Glutamatergic neuron (in vitro differentiated cells): ENCODE measurements around the gene SLC40A1. TPM values are rescaled to one million over a fixed set of nuclear protein-coding genes. Genes with fewer than 3 reads are reported as not detected.

Source experiments
- DNase-seq: peaks from one replicate; pipeline ENCODE4 v3.0.0; 2022
- H3K27ac Mint-ChIP-seq: one replicate; pipeline ENCODE4 v1.8.0; 2020; ENCODE audit warnings: mild to moderate bottlenecking, mixed read lengths, inconsistent platforms; ENCODE audit not compliant: unreplicated experiment
- H3K27me3 Mint-ChIP-seq: one replicate; pipeline ENCODE4 v1.8.0; 2020; ENCODE audit warnings: mild to moderate bottlenecking, moderate library complexity, mixed read lengths, inconsistent platforms; ENCODE audit not compliant: unreplicated experiment
- H3K36me3 Mint-ChIP-seq: one replicate; pipeline ENCODE4 v1.8.0; 2020; ENCODE audit warnings: mild to moderate bottlenecking, mixed read lengths, inconsistent platforms; ENCODE audit not compliant: unreplicated experiment
- H3K4me1 Mint-ChIP-seq: one replicate; pipeline ENCODE4 v1.8.0; 2020; ENCODE audit warnings: mild to moderate bottlenecking, low read depth, mixed read lengths, inconsistent platforms; ENCODE audit not compliant: unreplicated experiment
- H3K4me3 Mint-ChIP-seq: one replicate; pipeline ENCODE4 v1.8.0; 2020; ENCODE audit warnings: mild to moderate bottlenecking, mixed read lengths, inconsistent platforms; ENCODE audit not compliant: unreplicated experiment
- H3K9me3 Mint-ChIP-seq: one replicate; pipeline ENCODE4 v1.8.0; 2020; ENCODE audit warnings: mild to moderate bottlenecking, moderate library complexity, mixed read lengths, inconsistent platforms; ENCODE audit not compliant: unreplicated experiment
- CTCF ChIP-seq: fragments of 200-600 bp; sonication (generic); IDR thresholded peaks from one replicate; pipeline ENCODE4 v1.5.0; 2021; ENCODE audit not compliant: partially characterized antibody, unreplicated experiment
- total RNA-seq: library from RNA; stranded (reverse); fragmentation: NEBNext Ultra II Directional; extraction: Animal tissue kit (Norgen Biotek cat#: 25700); gene quantifications from one replicate; pipeline ENCODE4 v1.2.1, GENCODE V29; 2021; ENCODE audit not compliant: unreplicated experiment

SLC40A1 gene
- total RNA-seq, 1 donor from 2014 or later = 0.56 TPM

DNA sequence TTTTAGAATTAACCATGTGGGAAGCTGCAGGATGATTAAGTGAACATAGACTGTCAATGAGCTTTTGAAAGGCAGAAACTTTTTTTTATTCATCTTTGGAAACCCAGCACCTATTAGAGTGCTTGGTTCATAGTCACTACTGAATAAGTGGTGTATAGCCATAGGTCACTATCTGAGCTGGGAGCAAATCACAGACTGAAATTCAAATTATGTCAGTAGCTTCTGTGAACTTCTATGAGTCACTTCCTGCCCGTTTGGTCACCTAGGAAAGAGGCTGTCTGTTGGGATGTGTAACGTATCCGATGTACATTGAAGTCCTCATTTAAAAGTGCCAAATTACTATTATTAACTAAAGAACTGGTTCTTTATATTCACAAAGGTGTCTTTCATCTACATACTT, 20.5 kb upstream of the SLC40A1 start:
- Mint-ChIP-seq H3K27me3 (peaks cover 2% of the 10 kb centered on the region), H3K27ac (no peak overlapping the region), H3K4me3 (no peak overlapping the region), H3K9me3 (no peaks in the 10 kb centered on the region), H3K36me3 (no peaks in the 10 kb centered on the region), H3K4me1 (no peaks in the 10 kb centered on the region)
- no peak for TF ChIP-seq CTCF
- no peak for DNase-seq

DNA sequence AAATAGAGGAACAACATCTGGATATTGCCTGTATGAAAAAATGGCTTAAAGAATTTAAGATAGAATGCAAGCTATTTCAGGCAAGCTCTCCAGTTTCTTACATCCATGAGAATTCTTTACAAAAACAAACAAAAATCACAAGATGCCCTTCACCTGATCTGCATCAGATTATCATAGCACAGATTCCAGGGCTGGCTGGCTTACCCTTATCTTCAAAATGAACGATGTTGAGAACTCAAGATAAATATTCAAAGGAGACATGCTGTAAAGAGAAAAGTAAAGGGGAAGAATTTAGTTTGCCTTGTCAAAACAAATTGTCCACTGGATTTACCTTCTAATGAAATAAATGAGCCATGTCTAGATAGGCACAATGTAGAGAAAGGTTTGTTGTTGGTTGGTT, 18.7 kb upstream of the SLC40A1 start:
- Mint-ChIP-seq H3K9me3 (no peaks in the 10 kb centered on the region), H3K4me3 (no peak overlapping the region), H3K27ac (no peak overlapping the region), H3K27me3 (peaks cover 2% of the 10 kb centered on the region), H3K4me1 (no peaks in the 10 kb centered on the region), H3K36me3 (no peaks in the 10 kb centered on the region)
- no peak for TF ChIP-seq CTCF
- DNase-seq = no peak

- Mint-ChIP-seq H3K27ac (no peak overlapping the region), H3K4me3 (no peak overlapping the region), H3K4me1 (no peaks in the 10 kb centered on the region), H3K36me3 (no peaks in the 10 kb centered on the region), H3K27me3 (peaks cover 2% of the 10 kb centered on the region), H3K9me3 (no peaks in the 10 kb centered on the region)
- DNase-seq = no peak
- TF ChIP-seq CTCF = no peak
Measured at GRCh38 chr2:189595417-189595816, 14.8 kb upstream of the SLC40A1 start.

- H3K4me3 Mint-ChIP-seq = no peak overlapping the region
- H3K27me3 Mint-ChIP-seq = peaks cover 2% of the 10 kb centered on the region
- no peak overlapping the region for H3K27ac Mint-ChIP-seq
- no peaks in the 10 kb centered on the region for H3K9me3 Mint-ChIP-seq
- no peaks in the 10 kb centered on the region for H3K36me3 Mint-ChIP-seq
- TF ChIP-seq CTCF = no peak
- no peaks in the 10 kb centered on the region for H3K4me1 Mint-ChIP-seq
- no peak for DNase-seq
Measured at GRCh38 chr2:189594305-189594704, 13.7 kb upstream of the SLC40A1 start.

DNA sequence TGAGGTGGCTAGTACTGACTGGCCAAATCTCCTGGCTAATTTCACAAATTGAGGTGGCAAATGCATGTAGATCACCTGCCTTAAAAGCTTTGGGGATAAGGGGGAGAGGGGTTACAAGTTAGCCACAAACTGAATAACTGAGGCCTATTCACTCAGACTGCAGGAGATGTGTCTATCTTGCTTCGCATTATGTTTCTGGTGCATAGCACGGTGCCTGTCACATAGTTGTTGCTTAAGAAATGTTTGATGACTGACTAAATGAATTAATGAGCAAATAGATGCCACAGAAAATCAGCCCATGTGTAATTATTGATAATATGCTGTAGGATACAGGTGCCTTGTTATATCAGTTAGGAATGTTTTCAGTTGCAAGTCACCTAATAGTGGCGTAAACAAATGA, 12.5 kb upstream of the SLC40A1 start:
- Mint-ChIP-seq H3K9me3 (no peaks in the 10 kb centered on the region), H3K27me3 (peaks cover 2% of the 10 kb centered on the region), H3K36me3 (no peaks in the 10 kb centered on the region), H3K4me3 (no peak overlapping the region), H3K27ac (no peak overlapping the region), H3K4me1 (no peaks in the 10 kb centered on the region)
- DNase-seq = no peak
- no peak for TF ChIP-seq CTCF
